SK-N-SH treated with all-trans-retinoic acid at 6 μM for 48 hours (cell line): ENCODE data around the gene DUSP16.

Source experiments
- ATAC-seq: fragments of 200-7000 bp; cut with Tn5 transposase; 3 replicates; pipeline ENCODE4 v1.9.1; 2020; ENCODE audit warnings: mild to moderate bottlenecking, moderate library complexity
- ARNTL ChIP-seq: fragments of 450-650 bp; formaldehyde crosslinking; IDR thresholded peaks from 2 replicates; pipeline ENCODE4 v1.5.0; 2020; ENCODE audit warnings: low read depth, mild to moderate bottlenecking, moderate library complexity, borderline replicate concordance
- BACH2 ChIP-seq: fragments of 250-450 bp; sonication (Bioruptor Pico); IDR thresholded peaks from 2 replicates; pipeline ENCODE4 v1.9.0; 2021; ENCODE audit warnings: mild to moderate bottlenecking, borderline replicate concordance
- CSDC2 ChIP-seq: fragments of 250-450 bp; sonication (Bioruptor Pico); IDR thresholded peaks from 2 replicates; pipeline ENCODE4 v1.5.0; 2020; ENCODE audit warnings: mild to moderate bottlenecking, moderate library complexity
- ESRRG ChIP-seq: fragments of 250-450 bp; sonication (Bioruptor Pico); IDR thresholded peaks from 2 replicates; pipeline ENCODE4 v1.6.1; 2021; ENCODE audit warnings: mild to moderate bottlenecking
- GLIS3 ChIP-seq: fragments of 250-450 bp; sonication (Bioruptor Pico); IDR thresholded peaks from 2 replicates; pipeline ENCODE4 v1.5.0; 2020; ENCODE audit warnings: mild to moderate bottlenecking, moderate library complexity
- ISL1 ChIP-seq: fragments of 250-450 bp; sonication (Bioruptor Pico); IDR thresholded peaks from 2 replicates; pipeline ENCODE4 v2.1.2; 2022; ENCODE audit warnings: mild to moderate bottlenecking, moderate library complexity
- OSR1 ChIP-seq: fragments of 250-450 bp; sonication (Bioruptor Pico); IDR thresholded peaks from 2 replicates; pipeline ENCODE4 v1.8.0; 2022; ENCODE audit warnings: moderate library complexity, mild to moderate bottlenecking, inconsistent platforms
- PPARA ChIP-seq: fragments of 250-450 bp; sonication (Bioruptor Pico); IDR thresholded peaks from 2 replicates; pipeline ENCODE4 v1.5.0; 2020; ENCODE audit warnings: mild to moderate bottlenecking, borderline replicate concordance
- RARB ChIP-seq: fragments of 250-450 bp; sonication (Bioruptor Pico); IDR thresholded peaks from 2 replicates; pipeline ENCODE4 v1.8.0; 2021; ENCODE audit warnings: mild to moderate bottlenecking, moderate library complexity
- SNAI2 ChIP-seq: fragments of 250-450 bp; sonication (Bioruptor Pico); IDR thresholded peaks from 2 replicates; pipeline ENCODE4 v1.5.0; 2020; ENCODE audit warnings: mild to moderate bottlenecking, moderate library complexity
- TCF4 ChIP-seq: fragments of 250-450 bp; sonication (Bioruptor Pico); IDR thresholded peaks from 2 replicates; pipeline ENCODE4 v1.8.0; 2021; ENCODE audit warnings: mild to moderate bottlenecking, moderate library complexity, borderline replicate concordance
- TOX ChIP-seq: fragments of 250-450 bp; sonication (Bioruptor Pico); IDR thresholded peaks from 2 replicates; pipeline ENCODE4 v1.8.0; 2021; ENCODE audit warnings: mild to moderate bottlenecking, moderate library complexity, borderline replicate concordance
- ZC3H10 ChIP-seq: fragments of 250-450 bp; sonication (Bioruptor Pico); IDR thresholded peaks from 2 replicates; pipeline ENCODE4 v1.5.1; 2021; ENCODE audit warnings: mild to moderate bottlenecking, moderate library complexity
- ZFP3 ChIP-seq: fragments of 250-450 bp; sonication (Bioruptor Pico); IDR thresholded peaks from 2 replicates; pipeline ENCODE4 v1.5.0; 2020; ENCODE audit warnings: mild to moderate bottlenecking, moderate library complexity
- ZFP30 ChIP-seq: fragments of 450-650 bp; formaldehyde crosslinking; IDR thresholded peaks from 2 replicates; pipeline ENCODE4 v1.5.0; 2022; ENCODE audit warnings: mild to moderate bottlenecking, moderate library complexity
- ZNF565 ChIP-seq: fragments of 450-650 bp; formaldehyde crosslinking; conservative IDR thresholded peaks from 2 replicates; pipeline ENCODE4 v1.5.0; 2020; ENCODE audit warnings: low read depth, mild to moderate bottlenecking, moderate library complexity
- ZNF70 ChIP-seq: fragments of 450-650 bp; formaldehyde crosslinking; IDR thresholded peaks from 2 replicates; pipeline ENCODE4 v1.5.0; 2020; ENCODE audit warnings: mild to moderate bottlenecking, moderate library complexity
- ZNF8 ChIP-seq: fragments of 450-650 bp; formaldehyde crosslinking; IDR thresholded peaks from 2 replicates; pipeline ENCODE4 v1.5.0; 2020; ENCODE audit warnings: mild to moderate bottlenecking, moderate library complexity
- TF ChIP-seq, protein P1 (sequence below): fragments of 250-450 bp; sonication (Bioruptor Pico); IDR thresholded peaks from 2 replicates; pipeline ENCODE4 v1.5.0; 2020; ENCODE audit warnings: mild to moderate bottlenecking, moderate library complexity
- TF ChIP-seq, protein P2 (sequence below): fragments of 250-450 bp; sonication (Bioruptor Pico); IDR thresholded peaks from 2 replicates; pipeline ENCODE4 v1.8.0; 2020; ENCODE audit warnings: mild to moderate bottlenecking, moderate library complexity, borderline replicate concordance
- TF ChIP-seq, protein P3 (sequence below): fragments of 250-450 bp; sonication (Bioruptor Pico); IDR thresholded peaks from 2 replicates; pipeline ENCODE4 v1.8.0; 2021; ENCODE audit warnings: low read depth, mild to moderate bottlenecking, moderate library complexity, borderline replicate concordance
- TF ChIP-seq, protein P4 (sequence below): fragments of 250-450 bp; sonication (Bioruptor Pico); IDR thresholded peaks from 2 replicates; pipeline ENCODE4 v1.5.1; 2021; ENCODE audit warnings: mild to moderate bottlenecking, moderate library complexity
- TF ChIP-seq, protein P5 (sequence below): fragments of 250-450 bp; sonication (Bioruptor Pico); IDR thresholded peaks from 2 replicates; pipeline ENCODE4 v1.5.1; 2020; ENCODE audit warnings: low read depth, mild to moderate bottlenecking, moderate library complexity

Gene DUSP16

DNA sequence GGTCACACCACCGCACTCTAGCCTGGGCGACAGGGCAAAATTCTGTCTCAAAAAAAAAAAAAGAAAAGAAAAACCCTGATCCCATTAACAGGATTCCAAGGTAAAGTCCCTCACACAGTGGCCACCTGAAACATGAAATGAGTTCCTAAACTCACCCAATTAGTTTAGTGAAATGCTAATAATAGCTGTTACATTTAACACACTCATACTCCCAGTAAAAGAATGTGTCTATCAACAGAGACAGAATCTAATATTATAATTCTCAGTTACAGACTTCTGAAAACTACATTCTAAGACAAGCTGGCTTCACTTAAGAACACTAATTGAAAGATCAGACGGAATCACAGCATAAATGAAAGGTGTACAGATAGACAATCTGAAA, 44.2 kb downstream of the DUSP16 start:
- TF ChIP-seq, protein P1, sequence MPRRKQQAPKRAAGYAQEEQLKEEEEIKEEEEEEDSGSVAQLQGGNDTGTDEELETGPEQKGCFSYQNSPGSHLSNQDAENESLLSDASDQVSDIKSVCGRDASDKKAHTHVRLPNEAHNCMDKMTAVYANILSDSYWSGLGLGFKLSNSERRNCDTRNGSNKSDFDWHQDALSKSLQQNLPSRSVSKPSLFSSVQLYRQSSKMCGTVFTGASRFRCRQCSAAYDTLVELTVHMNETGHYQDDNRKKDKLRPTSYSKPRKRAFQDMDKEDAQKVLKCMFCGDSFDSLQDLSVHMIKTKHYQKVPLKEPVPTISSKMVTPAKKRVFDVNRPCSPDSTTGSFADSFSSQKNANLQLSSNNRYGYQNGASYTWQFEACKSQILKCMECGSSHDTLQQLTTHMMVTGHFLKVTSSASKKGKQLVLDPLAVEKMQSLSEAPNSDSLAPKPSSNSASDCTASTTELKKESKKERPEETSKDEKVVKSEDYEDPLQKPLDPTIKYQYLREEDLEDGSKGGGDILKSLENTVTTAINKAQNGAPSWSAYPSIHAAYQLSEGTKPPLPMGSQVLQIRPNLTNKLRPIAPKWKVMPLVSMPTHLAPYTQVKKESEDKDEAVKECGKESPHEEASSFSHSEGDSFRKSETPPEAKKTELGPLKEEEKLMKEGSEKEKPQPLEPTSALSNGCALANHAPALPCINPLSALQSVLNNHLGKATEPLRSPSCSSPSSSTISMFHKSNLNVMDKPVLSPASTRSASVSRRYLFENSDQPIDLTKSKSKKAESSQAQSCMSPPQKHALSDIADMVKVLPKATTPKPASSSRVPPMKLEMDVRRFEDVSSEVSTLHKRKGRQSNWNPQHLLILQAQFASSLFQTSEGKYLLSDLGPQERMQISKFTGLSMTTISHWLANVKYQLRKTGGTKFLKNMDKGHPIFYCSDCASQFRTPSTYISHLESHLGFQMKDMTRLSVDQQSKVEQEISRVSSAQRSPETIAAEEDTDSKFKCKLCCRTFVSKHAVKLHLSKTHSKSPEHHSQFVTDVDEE (CRISPR knock-in tag), result no peak
- TF ChIP-seq SNAI2, result no peak
- no peak for TF ChIP-seq ZC3H10 (CRISPR knock-in tag)
- TF ChIP-seq ZFP3, result no peak
- TF ChIP-seq, protein P2, sequence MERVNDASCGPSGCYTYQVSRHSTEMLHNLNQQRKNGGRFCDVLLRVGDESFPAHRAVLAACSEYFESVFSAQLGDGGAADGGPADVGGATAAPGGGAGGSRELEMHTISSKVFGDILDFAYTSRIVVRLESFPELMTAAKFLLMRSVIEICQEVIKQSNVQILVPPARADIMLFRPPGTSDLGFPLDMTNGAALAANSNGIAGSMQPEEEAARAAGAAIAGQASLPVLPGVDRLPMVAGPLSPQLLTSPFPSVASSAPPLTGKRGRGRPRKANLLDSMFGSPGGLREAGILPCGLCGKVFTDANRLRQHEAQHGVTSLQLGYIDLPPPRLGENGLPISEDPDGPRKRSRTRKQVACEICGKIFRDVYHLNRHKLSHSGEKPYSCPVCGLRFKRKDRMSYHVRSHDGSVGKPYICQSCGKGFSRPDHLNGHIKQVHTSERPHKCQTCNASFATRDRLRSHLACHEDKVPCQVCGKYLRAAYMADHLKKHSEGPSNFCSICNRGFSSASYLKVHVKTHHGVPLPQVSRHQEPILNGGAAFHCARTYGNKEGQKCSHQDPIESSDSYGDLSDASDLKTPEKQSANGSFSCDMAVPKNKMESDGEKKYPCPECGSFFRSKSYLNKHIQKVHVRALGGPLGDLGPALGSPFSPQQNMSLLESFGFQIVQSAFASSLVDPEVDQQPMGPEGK, result no peak
- TF ChIP-seq ARNTL (CRISPR knock-in tag), result no peak
- TF ChIP-seq TCF4 (CRISPR knock-in tag), result no peak
- TF ChIP-seq PPARA (CRISPR knock-in tag), result no peak
- TF ChIP-seq ZNF565 (CRISPR knock-in tag), result no peak
- no peak for TF ChIP-seq RARB (CRISPR knock-in tag)
- no peak for TF ChIP-seq ZNF8 (CRISPR knock-in tag)
- TF ChIP-seq ISL1, result no peak
- no peak for TF ChIP-seq ZFP30 (CRISPR knock-in tag)
- TF ChIP-seq, protein P3, sequence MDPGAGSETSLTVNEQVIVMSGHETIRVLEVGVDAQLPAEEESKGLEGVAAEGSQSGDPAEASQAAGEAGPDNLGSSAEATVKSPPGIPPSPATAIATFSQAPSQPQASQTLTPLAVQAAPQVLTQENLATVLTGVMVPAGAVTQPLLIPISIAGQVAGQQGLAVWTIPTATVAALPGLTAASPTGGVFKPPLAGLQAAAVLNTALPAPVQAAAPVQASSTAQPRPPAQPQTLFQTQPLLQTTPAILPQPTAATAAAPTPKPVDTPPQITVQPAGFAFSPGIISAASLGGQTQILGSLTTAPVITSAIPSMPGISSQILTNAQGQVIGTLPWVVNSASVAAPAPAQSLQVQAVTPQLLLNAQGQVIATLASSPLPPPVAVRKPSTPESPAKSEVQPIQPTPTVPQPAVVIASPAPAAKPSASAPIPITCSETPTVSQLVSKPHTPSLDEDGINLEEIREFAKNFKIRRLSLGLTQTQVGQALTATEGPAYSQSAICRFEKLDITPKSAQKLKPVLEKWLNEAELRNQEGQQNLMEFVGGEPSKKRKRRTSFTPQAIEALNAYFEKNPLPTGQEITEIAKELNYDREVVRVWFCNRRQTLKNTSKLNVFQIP (CRISPR knock-in tag), result no peak
- no peak for TF ChIP-seq BACH2 (CRISPR knock-in tag)
- no peak for TF ChIP-seq ZNF70 (CRISPR knock-in tag)
- TF ChIP-seq, protein P4, sequence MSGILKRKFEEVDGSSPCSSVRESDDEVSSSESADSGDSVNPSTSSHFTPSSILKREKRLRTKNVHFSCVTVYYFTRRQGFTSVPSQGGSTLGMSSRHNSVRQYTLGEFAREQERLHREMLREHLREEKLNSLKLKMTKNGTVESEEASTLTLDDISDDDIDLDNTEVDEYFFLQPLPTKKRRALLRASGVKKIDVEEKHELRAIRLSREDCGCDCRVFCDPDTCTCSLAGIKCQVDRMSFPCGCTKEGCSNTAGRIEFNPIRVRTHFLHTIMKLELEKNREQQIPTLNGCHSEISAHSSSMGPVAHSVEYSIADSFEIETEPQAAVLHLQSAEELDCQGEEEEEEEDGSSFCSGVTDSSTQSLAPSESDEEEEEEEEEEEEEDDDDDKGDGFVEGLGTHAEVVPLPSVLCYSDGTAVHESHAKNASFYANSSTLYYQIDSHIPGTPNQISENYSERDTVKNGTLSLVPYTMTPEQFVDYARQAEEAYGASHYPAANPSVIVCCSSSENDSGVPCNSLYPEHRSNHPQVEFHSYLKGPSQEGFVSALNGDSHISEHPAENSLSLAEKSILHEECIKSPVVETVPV (CRISPR knock-in tag), result no peak
- no peak for TF ChIP-seq OSR1
- no peak for TF ChIP-seq TOX (CRISPR knock-in tag)
- no peak for ATAC-seq

DNA sequence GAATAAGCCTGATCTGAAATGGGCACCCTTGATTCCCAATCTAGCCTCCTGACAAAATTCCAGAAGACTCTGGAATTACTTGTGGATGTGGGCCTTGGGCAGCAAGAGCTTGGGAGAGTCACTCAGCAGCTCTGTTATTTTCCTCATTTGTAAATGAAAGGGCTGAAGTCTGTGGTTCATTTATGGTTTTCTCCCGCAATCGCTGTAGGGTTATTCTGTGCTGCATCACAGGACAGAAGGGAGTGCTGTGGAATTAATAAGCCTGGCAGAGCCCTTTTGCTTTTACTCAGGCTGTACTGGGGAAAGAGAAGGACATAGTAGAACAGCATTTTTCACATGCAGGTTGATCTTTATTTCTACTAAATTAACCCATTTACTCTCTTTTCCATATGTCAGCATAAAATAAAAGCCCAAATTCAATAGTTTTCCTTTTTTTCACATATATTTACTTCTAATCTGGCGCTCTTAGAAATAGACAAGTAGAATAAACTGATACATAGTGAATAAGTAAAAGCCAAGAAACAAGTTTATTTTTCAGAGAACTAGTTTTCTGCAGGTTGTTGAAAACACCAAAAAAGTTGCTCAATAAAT, 49.2 kb downstream of the DUSP16 start:
- peak; percentile 18; the same call in 1 of the 3 replicates for ATAC-seq
- TF ChIP-seq TOX (CRISPR knock-in tag) (no peak), GLIS3 (CRISPR knock-in tag) (no peak), SNAI2 (no peak), ZNF565 (CRISPR knock-in tag) (no peak), ZNF70 (CRISPR knock-in tag) (no peak), ZFP3 (no peak), ISL1 (no peak), ESRRG (no peak), ZNF8 (CRISPR knock-in tag) (no peak), RARB (CRISPR knock-in tag) (no peak), ZC3H10 (CRISPR knock-in tag) (no peak), ZFP30 (CRISPR knock-in tag) (no peak), CSDC2 (CRISPR knock-in tag) (no peak), ARNTL (CRISPR knock-in tag) (no peak), BACH2 (CRISPR knock-in tag) (no peak)
- TF ChIP-seq, protein P1 (CRISPR knock-in tag), result no peak
- TF ChIP-seq, protein P4 (CRISPR knock-in tag), result no peak
- TF ChIP-seq, protein P5, sequence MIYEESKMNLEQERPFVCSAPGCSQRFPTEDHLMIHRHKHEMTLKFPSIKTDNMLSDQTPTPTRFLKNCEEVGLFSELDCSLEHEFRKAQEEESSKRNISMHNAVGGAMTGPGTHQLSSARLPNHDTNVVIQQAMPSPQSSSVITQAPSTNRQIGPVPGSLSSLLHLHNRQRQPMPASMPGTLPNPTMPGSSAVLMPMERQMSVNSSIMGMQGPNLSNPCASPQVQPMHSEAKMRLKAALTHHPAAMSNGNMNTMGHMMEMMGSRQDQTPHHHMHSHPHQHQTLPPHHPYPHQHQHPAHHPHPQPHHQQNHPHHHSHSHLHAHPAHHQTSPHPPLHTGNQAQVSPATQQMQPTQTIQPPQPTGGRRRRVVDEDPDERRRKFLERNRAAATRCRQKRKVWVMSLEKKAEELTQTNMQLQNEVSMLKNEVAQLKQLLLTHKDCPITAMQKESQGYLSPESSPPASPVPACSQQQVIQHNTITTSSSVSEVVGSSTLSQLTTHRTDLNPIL, result no peak
- TF ChIP-seq, protein P2, result no peak
